Sigmoid colon (tissue), 4 donors: ENCODE measurements around the gene APOF.

ENCODE experiments used
- EP300 ChIP-seq, 4 donors: sonication (generic); formaldehyde crosslinking; IDR thresholded peaks; one replicate each; pipeline ENCODE4 v1.6.1; 2017; ENCODE audit warnings: antibody characterized with exemption in 4 of 4
- POLR2A ChIP-seq, 2 donors: fragments of 450-650 bp; IDR thresholded peaks; one replicate each; pipeline ENCODE4 v1.6.1; 2016; ENCODE audit warnings: antibody characterized with exemption in 2 of 2, mild to moderate bottlenecking in 2 of 2, moderate library complexity in 2 of 2
- POLR2AphosphoS5 ChIP-seq, 4 donors: sonication (generic); formaldehyde crosslinking; IDR thresholded peaks; one replicate each; pipeline ENCODE4 v1.6.1; 2017; ENCODE audit warnings: antibody characterized with exemption in 4 of 4
- TF ChIP-seq, protein P1 (sequence below), 4 experiments: fragments of 450-650 bp in 3 of 4; fragments of 200-600 bp in 1 of 4; IDR thresholded peaks; one replicate each; pipeline ENCODE4 v1.5.1; 2016 to 2019; ENCODE audit warnings: antibody characterized with exemption in 4 of 4, mild to moderate bottlenecking in 3 of 4, moderate library complexity in 2 of 4

DNA sequence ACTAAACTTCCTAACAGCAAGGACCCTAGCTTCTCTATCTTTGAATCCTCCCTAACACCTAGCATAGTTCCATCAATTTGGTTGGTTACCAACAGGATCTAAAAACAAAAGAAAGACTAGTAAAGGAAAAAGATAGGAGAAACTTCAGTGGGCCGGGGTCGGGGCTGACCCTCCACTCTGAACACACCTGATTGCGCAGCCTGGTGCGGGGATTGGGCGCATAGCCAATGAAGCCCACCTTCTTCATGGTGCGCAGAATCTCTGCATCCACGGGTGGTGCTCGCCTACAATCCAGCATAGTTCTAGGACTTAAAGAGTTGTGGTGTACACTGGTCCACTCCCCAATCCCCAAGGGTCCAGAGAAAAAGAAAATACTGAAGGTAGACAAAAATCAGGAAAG is 36.5 kb downstream of the APOF start:
- TF ChIP-seq, protein P1, sequence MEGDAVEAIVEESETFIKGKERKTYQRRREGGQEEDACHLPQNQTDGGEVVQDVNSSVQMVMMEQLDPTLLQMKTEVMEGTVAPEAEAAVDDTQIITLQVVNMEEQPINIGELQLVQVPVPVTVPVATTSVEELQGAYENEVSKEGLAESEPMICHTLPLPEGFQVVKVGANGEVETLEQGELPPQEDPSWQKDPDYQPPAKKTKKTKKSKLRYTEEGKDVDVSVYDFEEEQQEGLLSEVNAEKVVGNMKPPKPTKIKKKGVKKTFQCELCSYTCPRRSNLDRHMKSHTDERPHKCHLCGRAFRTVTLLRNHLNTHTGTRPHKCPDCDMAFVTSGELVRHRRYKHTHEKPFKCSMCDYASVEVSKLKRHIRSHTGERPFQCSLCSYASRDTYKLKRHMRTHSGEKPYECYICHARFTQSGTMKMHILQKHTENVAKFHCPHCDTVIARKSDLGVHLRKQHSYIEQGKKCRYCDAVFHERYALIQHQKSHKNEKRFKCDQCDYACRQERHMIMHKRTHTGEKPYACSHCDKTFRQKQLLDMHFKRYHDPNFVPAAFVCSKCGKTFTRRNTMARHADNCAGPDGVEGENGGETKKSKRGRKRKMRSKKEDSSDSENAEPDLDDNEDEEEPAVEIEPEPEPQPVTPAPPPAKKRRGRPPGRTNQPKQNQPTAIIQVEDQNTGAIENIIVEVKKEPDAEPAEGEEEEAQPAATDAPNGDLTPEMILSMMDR (IDR thresholded peaks at IDR 0.05): no peak
- TF ChIP-seq POLR2A (IDR thresholded peaks at IDR 0.05) (no peak), POLR2AphosphoS5 (IDR thresholded peaks at IDR 0.05) (no peak), EP300 (IDR thresholded peaks at IDR 0.05) (no peak)
